PFSK-1 (cell line): ENCODE data around the gene CNOT3. TPM values are rescaled to one million over a fixed set of nuclear protein-coding genes. Genes with fewer than 3 reads are reported as not detected.

Experiments
- FOXP2 ChIP-seq: optimal IDR thresholded peaks from 2 replicates; pipeline ENCODE3; 2011; ENCODE audit warnings: borderline replicate concordance, control low read depth, inconsistent platforms; ENCODE audit not compliant: insufficient read depth; ENCODE audit errors: extremely low read length, extremely low read depth
- POLR2AphosphoS5 ChIP-seq: IDR thresholded peaks from 2 replicates; pipeline ENCODE4 v1.6.1; 2012; ENCODE audit warnings: low read depth, mild to moderate bottlenecking, control low read depth, low read length, moderate library complexity
- REST ChIP-seq, 2 experiments: IDR thresholded peaks; 2 replicates each; pipeline versions ENCODE4 v1.6.1 to v1.8.0; 2011 to 2012; ENCODE audit warnings: low read depth in 2 of 2, low read length in 2 of 2, control low read depth in 1 of 2, inconsistent platforms in 1 of 2, mild to moderate bottlenecking in 1 of 2, moderate library complexity in 1 of 2; ENCODE audit not compliant: insufficient read depth in 1 of 2
- SIN3A ChIP-seq: IDR thresholded peaks from 2 replicates; pipeline ENCODE4 v1.6.1; 2012; ENCODE audit warnings: mild to moderate bottlenecking, low read length, moderate library complexity, borderline replicate concordance; ENCODE audit not compliant: insufficient read depth
- TAF1 ChIP-seq: IDR thresholded peaks from 2 replicates; pipeline ENCODE4 v1.6.1; 2012; ENCODE audit warnings: low read length, control low read depth, borderline replicate concordance; ENCODE audit not compliant: insufficient read depth
- polyA plus RNA-seq: library from polyadenylated mRNA; unstranded; fragments of >200 nt; gene quantifications from one replicate; pipeline ENCODE4 v1.2.1, GENCODE V29; 2012; ENCODE audit warnings: low read depth, missing spikeins; ENCODE audit not compliant: insufficient read length

The CNOT3 gene
- 109 TPM for polyA plus RNA-seq

GRCh38 chr19:54137699-54138488, at the start of gene CNOT3:
CNOT3 (plus strand) TSS chr19:54137762; CDS start chr19:54142979, 5,217 bp downstream.
- TF ChIP-seq TAF1 (peak; percentile 65; the same call in 1 of the 2 replicates), REST (IDR thresholded peaks at IDR 0.05; ENCODE audit: insufficient read depth in 1 of 2, low read depth in 2 of 2, low read length in 2 of 2) (no peak), SIN3A (no peak), POLR2AphosphoS5 (peak; percentile 68), FOXP2 (no peak)

- TF ChIP-seq REST (IDR thresholded peaks at IDR 0.05; ENCODE audit: insufficient read depth in 1 of 2, low read depth in 2 of 2, low read length in 2 of 2) (no peak), FOXP2 (no peak), POLR2AphosphoS5 (no peak), SIN3A (no peak), TAF1 (no peak)
These were observed 43.0 kb upstream of the CNOT3 start for GRCh38 chr19:54094426-54095000.

- no peak for TF ChIP-seq FOXP2
- no peak for TF ChIP-seq SIN3A
- TF ChIP-seq REST (IDR thresholded peaks at IDR 0.05; ENCODE audit: insufficient read depth in 1 of 2, low read depth in 2 of 2, low read length in 2 of 2), result no peak
- TF ChIP-seq TAF1, result no peak
- TF ChIP-seq POLR2AphosphoS5, result no peak
These were observed 42.3 kb upstream of the CNOT3 start for GRCh38 chr19:54095136-54095858.

GRCh38 chr19:54096617-54097106, 40.9 kb upstream of the CNOT3 start:
- TF ChIP-seq POLR2AphosphoS5 (no peak), TAF1 (no peak), FOXP2 (no peak), SIN3A (no peak), REST (IDR thresholded peaks at IDR 0.05; ENCODE audit: insufficient read depth in 1 of 2, low read depth in 2 of 2, low read length in 2 of 2) (no peak)
